ENCODE data around the gene SEPTIN5.

SEPTIN5 gene

DNA sequence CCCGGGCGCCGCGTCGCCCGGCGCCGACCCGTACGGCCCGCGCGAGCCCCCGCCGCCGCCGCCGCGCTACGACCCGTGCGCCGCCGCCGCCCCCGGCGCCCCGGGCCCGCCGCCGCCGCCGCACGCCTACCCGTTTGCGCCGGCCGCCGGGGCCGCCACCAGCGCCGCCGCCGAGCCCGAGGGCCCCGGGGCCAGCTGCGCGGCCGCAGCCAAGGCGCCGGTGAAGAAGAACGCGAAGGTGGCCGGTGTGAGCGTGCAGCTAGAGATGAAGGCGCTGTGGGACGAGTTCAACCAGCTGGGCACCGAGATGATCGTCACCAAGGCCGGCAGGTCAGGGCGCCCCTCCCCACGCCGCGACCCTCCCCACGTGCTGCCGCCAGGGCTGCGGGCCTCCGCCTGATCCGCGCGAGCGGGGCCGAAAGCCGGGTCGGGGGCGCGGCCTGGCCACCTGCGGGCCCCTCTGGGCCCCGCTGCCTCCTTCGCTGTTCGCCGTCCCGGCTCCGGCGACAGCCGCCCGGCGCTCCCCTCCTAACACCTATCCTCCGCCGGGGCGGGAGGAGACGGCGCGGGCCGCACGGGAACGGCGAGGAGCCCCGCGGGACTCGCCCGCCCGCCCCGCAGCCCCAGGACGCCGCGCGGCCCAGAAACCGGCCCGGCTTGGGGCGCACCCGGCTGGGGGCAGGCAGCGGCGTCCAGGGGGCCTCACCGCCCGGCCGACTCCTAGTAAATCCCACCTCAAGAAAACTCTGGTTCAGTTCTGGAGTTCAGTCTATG, 46.8 kb downstream of the SEPTIN5 start:
- DNase-seq (ENCODE audit: low read depth): no peak

DNA sequence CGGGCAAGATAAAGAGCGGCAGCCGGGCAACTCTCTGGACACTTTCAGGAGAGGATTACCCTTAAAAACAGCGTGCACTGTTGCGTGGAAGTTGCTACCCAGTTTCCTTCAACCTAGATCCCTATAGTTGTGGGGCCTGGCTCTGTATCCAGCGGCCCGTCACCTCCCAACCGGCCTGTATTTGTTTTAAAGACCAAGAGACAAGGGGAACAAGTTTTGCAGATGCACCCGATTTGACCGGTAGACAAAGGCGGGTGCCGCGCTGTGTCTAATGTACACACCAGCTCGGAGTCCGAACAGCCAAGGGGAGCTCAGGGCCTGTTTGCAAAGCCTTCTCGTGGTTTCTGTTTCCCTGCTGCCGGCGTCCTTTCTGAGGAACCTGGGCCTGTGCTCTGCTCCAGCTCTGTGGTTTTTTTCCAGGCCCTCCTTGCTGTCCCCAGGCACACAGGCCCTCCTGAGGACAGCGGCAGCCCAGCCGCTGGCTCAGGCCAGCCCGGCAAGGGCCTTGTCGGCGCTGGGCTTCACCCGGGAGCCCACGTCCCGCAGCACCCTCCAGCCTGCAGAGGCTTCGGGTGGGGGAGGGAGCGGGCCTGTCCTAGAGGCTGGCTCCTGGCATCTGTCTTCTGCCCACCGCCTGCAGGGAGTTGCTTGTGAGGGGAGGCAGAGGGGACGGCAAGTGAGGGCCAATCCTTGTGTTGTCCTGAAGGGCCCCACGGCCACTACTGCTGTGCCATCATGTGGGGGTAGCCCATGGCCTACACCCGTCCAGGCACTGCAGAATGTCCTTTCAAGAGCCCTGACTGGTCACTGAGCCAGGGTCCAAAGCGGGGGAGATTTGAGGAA, 47.6 kb downstream of the SEPTIN5 start:
- no peak for DNase-seq (ENCODE audit: low read depth)

DNA sequence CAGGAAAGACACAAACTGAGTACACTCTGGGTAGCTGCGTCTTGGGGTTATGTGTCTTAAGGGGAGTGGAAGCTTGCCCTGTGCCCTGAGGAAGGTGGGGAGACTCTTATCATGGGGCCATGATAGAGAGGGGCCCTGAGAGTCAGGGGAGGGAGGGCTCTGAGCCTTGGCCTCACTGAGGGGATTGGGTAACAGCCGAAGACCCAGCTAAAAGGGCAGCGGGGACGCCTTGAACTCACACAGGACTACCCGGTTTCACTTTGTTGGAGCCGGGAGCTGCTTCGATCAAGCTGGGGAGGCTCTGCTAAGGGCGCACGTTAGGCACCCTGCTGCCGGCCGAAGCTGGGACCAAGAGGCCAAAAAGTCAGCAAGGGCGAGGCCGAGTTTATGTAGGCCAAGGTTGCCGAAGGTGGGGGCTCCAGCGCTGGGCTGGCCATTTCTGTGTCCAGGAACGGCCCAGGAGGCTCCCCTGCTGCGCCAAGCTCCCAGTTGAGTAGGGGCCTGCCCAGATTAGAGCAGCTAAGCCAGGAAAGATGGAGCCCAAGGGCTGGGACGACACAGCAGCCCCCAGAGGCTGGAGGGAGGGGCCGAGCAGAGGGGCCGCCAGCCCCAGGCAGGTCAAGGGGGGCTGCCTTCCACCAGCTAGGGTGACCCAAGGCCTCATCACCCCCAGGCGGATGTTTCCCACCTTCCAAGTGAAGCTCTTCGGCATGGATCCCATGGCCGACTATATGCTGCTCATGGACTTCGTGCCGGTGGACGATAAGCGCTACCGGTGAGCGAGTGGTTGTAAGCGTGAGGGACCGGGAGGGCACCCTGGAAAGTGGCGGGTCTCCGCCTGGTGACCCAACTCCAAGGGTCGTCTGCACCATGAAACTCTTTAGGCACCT, 48.5 kb downstream of the SEPTIN5 start:
- DNase-seq (ENCODE audit: low read depth): no peak

DNA sequence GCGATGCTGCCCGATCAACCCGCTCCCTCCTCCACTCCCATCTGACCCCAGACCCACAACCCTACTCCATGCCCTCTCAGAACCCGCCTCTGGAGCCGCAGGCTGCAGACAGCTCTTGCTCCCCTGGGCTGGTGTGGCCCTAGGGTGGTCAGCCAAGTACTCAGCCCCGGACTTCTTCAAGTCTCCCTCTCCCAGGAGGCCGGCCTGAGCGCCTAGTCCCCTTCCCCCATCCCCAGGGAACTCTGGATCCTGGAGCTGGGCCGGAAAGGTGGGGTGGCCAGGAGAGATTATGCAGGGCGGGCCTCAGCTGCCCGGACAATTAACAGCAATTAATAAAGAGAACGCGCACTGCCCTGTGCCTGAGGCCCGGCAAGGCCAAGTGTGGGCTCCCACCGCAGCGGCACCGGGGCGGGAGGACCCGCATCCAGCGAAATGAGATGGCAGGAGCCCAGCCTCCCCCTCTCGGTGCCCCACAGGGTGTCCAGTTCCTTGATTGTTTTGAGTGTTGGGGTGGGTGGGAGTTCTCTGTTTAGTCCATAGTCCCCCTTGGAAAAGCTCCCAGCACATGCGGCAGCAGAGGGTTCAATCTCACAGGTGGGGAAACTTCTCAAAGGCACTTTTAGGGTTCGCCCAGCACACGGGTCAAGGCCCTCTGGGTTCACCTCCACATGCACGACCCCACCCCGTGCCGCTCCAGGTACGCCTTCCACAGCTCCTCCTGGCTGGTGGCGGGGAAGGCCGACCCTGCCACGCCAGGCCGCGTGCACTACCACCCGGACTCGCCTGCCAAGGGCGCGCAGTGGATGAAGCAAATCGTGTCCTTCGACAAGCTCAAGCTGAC, 49.4 kb downstream of the SEPTIN5 start:
- DNase-seq (ENCODE audit: low read depth): no peak

DNA sequence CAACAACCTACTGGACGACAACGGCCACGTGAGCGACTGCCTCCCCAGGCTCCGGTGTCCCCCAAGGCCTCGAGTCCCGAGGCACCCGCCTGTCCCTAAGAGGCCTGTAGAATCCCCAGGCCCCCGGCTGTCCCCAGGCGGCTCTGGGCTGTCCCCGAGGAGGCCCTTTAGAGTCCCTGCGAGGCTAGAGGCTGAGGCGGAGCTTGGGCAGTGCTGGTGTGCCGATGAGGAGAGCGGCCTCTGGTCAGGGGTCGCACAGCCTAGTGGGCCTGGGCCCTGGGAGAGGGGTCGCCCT, 49.9 kb downstream of the SEPTIN5 start:
- no peak for DNase-seq (ENCODE audit: low read depth)

DNA sequence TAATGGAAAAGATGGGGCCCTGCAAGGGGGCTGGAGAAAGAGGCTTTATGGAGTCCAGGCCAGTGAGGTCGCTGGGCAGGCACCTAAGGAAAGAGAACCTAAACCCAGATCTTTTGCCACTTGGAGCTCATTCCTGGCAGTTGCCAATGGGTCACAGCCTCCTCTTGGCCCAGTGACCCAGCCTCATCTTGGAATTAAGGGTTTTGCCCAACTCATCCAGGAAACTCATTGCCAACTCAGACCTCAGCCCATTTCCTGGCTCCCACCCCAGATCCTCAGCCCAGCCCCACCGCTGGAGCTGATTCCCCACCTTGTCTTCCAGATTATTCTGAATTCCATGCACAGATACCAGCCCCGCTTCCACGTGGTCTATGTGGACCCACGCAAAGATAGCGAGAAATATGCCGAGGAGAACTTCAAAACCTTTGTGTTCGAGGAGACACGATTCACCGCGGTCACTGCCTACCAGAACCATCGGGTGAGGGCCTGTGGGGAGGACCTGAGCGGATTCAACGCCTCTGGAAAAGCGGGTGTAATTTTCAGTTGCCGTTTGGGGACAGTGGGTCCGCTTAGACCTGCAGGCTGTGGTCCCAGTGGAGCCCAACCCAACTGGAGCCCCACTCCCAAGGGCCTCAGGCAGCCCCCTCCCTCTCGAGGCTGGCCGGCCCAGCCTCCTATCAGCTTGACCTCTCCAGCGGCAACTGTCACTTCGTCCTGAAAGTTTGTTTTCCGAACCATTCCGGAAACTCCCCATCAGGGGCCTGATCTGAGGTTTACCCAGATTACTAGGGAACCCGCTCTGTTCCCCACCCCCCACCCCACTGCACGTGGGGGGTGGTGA, 50.6 kb downstream of the SEPTIN5 start:
- no peak for DNase-seq (ENCODE audit: low read depth)

DNA sequence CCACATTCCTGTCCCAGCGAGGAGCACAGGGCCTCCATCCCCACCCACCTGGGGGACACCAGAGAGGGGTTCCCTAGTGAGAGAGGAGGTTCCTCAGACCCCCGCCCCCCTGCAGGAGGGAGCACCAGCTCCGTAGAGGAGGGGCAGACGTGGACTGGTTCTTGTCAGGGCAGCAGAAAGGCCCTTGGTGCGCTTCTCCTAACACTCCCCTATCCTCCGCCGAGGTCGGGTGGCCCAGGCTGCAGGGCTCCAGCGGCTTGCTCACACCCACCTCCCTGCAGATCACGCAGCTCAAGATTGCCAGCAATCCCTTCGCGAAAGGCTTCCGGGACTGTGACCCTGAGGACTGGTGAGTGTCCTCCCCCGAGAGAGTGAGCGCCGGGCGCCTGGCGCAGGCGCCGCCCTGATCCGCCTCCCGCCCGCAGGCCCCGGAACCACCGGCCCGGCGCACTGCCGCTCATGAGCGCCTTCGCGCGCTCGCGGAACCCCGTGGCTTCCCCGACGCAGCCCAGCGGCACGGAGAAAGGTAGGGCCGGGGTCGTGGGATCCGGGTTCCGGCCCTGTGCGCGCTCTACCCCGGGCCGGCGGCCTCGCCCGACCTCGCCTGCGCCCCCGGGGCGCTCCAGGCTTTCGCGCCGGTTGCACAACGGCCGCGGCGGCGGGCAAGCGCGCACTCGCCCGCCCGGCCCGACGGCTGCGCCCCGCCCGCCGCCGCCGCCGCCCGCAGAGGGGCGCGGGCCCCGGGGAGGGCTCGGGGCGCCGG, 51.4 kb downstream of the SEPTIN5 start:
- DNase-seq (ENCODE audit: low read depth): no peak

DNA sequence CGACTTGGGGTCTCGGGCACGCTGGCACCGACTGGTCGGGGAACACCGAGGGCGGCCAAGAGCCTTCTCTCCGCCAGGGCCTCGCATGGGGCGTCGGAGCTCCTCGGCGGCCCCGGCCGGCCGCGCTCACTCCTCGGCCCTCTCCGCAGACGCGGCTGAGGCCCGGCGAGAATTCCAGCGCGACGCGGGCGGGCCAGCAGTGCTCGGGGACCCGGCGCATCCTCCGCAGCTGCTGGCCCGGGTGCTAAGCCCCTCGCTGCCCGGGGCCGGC, 51.9 kb downstream of the SEPTIN5 start:
- DNase-seq (ENCODE audit: low read depth): no peak

DNA sequence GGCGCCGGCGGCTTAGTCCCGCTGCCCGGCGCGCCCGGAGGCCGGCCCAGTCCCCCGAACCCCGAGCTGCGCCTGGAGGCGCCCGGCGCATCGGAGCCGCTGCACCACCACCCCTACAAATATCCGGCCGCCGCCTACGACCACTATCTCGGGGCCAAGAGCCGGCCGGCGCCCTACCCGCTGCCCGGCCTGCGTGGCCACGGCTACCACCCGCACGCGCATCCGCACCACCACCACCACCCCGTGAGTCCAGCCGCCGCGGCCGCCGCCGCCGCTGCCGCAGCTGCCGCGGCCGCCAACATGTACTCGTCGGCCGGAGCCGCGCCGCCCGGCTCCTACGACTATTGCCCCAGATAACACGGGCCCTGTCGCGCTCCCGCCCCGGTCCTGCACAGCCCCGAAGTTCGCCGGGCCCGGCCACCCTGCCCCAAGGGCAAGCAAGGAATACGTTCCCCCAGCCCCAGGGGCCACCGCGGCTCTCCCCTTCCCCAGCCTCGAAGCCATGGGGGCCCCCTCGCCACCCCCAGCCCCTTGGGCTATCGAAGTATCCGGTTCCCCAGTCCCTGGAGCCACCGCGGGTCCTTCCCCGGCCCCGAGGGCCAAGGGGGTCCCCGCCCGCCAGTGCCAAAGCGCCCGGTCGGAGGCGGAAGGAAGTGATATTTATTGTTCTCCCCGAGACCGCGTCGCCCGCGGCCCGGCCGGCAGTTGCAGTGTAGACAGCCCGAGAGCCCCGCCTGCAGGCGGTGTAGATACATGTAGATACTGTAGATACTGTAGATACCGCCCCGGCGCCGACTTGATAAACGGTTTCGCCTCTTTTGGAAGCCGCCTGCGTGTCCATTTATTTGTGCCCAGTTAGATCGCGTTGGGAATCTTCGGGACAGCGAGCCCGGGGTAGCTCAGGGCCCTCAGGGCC, 52.5 kb downstream of the SEPTIN5 start:
- DNase-seq (ENCODE audit: low read depth): peak; percentile 22

DNA sequence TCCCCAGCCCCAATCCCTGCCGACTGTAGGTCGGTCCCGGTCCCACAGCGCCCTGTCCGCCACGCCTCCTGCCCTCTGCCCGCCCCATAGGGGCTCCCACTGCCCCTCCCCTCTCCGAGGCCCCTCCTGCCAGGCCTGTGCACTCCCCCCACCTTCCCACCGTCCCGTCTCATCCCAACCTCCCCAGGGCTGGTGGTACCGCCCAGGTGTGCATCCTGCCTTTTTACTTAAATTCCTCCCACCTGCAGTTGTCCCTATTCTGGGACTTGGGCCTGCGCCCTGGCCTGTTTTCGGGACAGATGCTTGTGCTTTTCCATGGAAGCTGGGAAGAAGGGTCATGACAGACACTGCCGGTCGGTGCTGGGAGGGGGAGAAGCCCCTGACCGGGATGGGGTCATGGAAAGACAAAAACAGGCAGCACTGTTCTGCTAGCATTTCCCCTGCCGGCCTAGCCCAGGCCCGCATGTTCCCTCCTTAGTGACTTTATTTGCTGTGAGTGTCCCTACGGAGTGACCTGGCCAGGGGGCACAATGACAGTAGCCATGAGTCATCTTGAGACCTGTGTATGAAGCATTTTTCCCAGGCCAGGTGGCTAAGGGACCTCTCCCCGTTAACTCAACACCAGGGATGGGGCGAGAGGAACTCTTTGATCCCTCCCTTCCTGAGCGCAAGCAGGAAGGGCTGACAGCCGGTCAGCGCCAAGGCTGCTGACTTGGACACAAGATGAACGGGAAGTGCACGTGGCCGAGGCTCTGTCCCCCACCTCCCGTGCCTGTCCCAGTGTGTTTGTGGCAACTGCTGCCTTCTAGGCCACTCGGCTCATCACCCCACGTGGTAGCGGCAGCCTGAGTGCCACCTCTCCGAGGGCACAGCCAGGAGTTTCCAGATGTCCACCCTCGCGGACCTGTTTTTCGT, 53.4 kb downstream of the SEPTIN5 start:
- no peak for DNase-seq (ENCODE audit: low read depth)

DNA sequence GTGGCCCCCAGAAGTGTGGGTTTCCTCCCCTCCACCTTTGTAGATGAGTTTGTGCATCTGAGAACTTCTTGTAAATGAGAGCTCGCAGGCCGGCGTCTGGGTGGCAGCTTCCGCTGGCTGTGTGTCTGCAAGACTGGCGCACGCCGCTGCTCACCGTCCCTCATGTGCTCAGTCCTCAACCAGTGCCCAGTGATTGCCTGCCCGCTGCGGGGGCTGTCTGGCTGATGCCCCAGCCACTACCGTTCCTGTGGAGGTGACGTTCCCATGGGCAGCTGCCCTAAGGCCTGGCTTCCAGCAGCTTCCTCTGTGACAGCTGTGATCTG, 55.1 kb downstream of the SEPTIN5 start:
- no peak for DNase-seq (ENCODE audit: low read depth)

DNA sequence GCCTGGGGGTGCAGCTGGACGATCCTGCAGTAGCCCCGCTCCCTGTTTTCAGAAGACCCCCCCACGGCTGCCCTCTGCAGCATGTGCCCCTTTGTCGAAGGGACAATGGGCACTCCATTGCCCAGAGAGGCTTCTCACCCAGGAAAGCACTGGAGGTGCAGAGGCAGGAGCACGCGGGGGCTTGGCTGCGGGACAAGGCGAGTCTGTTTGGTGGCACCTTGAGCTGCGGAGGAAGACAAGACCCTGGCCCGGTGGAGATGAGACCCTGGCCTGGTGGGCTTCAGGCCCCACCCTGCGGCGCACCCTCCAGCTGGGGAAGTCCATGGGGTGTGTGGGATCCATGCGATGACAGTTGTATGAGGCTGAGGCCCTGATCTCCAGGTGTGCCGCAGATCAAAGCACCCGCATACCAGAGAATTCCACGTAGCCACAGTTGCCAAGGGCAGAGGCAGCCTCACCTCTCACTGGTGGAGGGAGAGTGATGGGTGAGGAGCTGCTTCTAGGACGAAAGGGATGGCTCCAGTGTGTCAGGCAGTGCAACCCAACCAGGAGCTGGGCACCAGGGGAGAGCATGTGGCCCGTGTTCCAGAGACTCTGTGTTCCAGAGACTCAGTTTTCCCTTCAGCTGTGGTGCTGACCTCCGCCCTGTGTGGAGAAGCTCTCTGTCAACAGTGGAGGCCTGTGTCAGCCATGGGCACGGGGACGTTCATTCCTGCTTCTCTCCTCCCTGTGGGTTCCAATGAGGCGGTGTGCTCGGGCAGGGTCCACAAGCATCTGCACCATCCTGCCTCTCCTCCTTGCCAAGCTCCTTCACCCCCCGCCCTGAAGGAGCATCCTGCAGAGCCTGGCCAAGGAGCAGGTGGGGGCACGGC, 56.3 kb downstream of the SEPTIN5 start:
- no peak for DNase-seq (ENCODE audit: low read depth)

DNA sequence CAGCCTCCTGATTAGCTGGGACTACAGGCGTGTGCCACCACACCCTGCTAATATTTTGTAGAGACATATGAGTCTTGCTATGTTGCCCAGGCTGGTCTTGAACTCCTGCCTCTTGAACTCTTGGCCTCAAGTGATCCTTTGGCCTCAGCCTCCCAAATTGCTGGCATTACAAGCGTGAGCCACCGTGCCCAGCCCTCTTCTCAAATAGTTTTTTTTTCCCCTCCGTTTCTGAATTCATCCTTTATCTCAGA, 58.0 kb downstream of the SEPTIN5 start:
- no peak for DNase-seq (ENCODE audit: low read depth)

All from stimulated activated CD8-positive, alpha-beta memory T cell treated with anti-CD3 and anti-CD28 coated beads, Interleukin-4, amount 100 ng/mL, for 24 hours (primary cell).